HG03342 (cell line): ENCODE data around the gene TSHR.
"Not testable (repeated sequence)": the region's sequence is repeated elsewhere in the genome, so short reads cannot be mapped to it uniquely, and the experiment has no call there.

Experiments
- ATAC-seq: cut with Tn5 transposase; IDR thresholded peaks from one replicate; pipeline ENCODE4 v1.9.1; 2021; ENCODE audit warnings: mild to moderate bottlenecking, moderate library complexity; ENCODE audit not compliant: unreplicated experiment

TSHR gene

GRCh38 chr14:80988735-80989429 is 33.5 kb downstream of the TSHR start:
- ATAC-seq, result no peak

GRCh38 chr14:80992580-80992979 is 37.2 kb downstream of the TSHR start:
- no peak for ATAC-seq

GRCh38 chr14:80996049-80996901 is 40.9 kb downstream of the TSHR start:
- ATAC-seq, result peak; percentile 75

- ATAC-seq, result no peak
Measured at GRCh38 chr14:81001447-81001846, 46.0 kb downstream of the TSHR start.

- ATAC-seq, result no peak
Measured at GRCh38 chr14:81004575-81004974, 49.2 kb downstream of the TSHR start.

- ATAC-seq, result no peak
Measured at GRCh38 chr14:81005540-81006228, 50.3 kb downstream of the TSHR start.

GRCh38 chr14:81006266-81006665 is 50.8 kb downstream of the TSHR start:
- ATAC-seq, result no peak

- no peak for ATAC-seq
Measured at GRCh38 chr14:81007131-81007530, 51.7 kb downstream of the TSHR start.

GRCh38 chr14:81009346-81009745 is 53.9 kb downstream of the TSHR start:
- ATAC-seq, result no peak

- no peak for ATAC-seq
Measured at GRCh38 chr14:81018251-81018650, 62.8 kb downstream of the TSHR start.

- ATAC-seq, result no peak
Measured at GRCh38 chr14:81018684-81019083, 63.3 kb downstream of the TSHR start.

- ATAC-seq, result not testable (repeated sequence)
Measured at GRCh38 chr14:81019113-81019512, 63.7 kb downstream of the TSHR start.

GRCh38 chr14:81023095-81023710 is 67.8 kb downstream of the TSHR start:
- no peak for ATAC-seq

GRCh38 chr14:81028461-81028860 is 73.0 kb downstream of the TSHR start:
- ATAC-seq, result no peak

- no peak for ATAC-seq
Measured at GRCh38 chr14:81031488-81031887, 76.1 kb downstream of the TSHR start.

GRCh38 chr14:81033698-81034240 is 78.3 kb downstream of the TSHR start:
- ATAC-seq, result no peak

- no peak for ATAC-seq
Measured at GRCh38 chr14:81042438-81042837, 87.0 kb downstream of the TSHR start.

- no peak for ATAC-seq
Measured at GRCh38 chr14:81051547-81051946, 96.1 kb downstream of the TSHR start.

GRCh38 chr14:81054057-81054456 is 98.6 kb downstream of the TSHR start:
- not testable (repeated sequence) for ATAC-seq

- no peak for ATAC-seq
Measured at GRCh38 chr14:81055971-81056370, 100.5 kb downstream of the TSHR start.

- no peak for ATAC-seq
Measured at GRCh38 chr14:81062380-81062779, 107.0 kb downstream of the TSHR start.
